Spleen (tissue), 7 donors: ENCODE results near the gene GRB10.

ENCODE experiments used
- POLR2A ChIP-seq, 3 donors: fragments of 450-650 bp; IDR thresholded peaks; one replicate each; pipeline ENCODE4 v1.5.1; 2017; ENCODE audit warnings: antibody characterized with exemption in 3 of 3, mild to moderate bottlenecking in 1 of 3
- TF ChIP-seq, protein P1 (sequence below), 11 experiments: fragments of 200-600 bp in 7 of 11; fragments of 450-650 bp in 4 of 11; sonication (generic) in 4 of 11; IDR thresholded peaks in 8 of 11; conservative IDR thresholded peaks in 3 of 11; 1 replicate in 7 of 11; 2 replicates in 4 of 11; pipeline versions ENCODE4 v1.4.0 to v1.8.0; 2016 to 2021; ENCODE audit warnings: antibody characterized with exemption in 11 of 11, inconsistent platforms in 4 of 11, mild to moderate bottlenecking in 1 of 11
- donor health status: DM: no; HTN: no; CAD: no; lungs with moderate emphysema.
- donor health status: DM: no; HTN: no; CAD: no.
- donor health status: DM: no; HTN: no; CAD: no.

DNA sequence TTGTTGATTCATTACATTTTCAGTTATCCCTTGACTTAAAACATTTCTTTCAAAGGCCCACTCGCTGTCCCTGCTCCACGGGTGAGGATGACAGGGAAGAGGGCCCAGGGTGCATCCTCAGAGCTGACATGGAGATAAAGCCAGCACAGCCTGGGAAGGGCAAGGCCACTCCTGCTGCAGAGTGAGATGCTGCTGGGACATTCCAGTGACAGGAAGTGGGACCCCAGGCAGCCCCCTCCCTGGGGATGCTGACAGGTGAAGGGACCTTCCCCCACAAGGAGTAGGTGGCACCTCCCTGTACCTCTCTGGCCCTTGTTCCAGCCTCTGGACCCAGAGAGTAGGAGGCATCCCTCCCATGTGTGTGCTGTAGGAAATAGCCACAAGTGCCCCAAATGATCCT, 119.7 kb downstream of the GRB10 start:
- TF ChIP-seq, protein P1, sequence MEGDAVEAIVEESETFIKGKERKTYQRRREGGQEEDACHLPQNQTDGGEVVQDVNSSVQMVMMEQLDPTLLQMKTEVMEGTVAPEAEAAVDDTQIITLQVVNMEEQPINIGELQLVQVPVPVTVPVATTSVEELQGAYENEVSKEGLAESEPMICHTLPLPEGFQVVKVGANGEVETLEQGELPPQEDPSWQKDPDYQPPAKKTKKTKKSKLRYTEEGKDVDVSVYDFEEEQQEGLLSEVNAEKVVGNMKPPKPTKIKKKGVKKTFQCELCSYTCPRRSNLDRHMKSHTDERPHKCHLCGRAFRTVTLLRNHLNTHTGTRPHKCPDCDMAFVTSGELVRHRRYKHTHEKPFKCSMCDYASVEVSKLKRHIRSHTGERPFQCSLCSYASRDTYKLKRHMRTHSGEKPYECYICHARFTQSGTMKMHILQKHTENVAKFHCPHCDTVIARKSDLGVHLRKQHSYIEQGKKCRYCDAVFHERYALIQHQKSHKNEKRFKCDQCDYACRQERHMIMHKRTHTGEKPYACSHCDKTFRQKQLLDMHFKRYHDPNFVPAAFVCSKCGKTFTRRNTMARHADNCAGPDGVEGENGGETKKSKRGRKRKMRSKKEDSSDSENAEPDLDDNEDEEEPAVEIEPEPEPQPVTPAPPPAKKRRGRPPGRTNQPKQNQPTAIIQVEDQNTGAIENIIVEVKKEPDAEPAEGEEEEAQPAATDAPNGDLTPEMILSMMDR (IDR thresholded peaks at IDR 0.05 in 8 of 11, conservative IDR thresholded peaks at IDR 0.05 in 3 of 11), result no peak
- TF ChIP-seq POLR2A (IDR thresholded peaks at IDR 0.05), result no peak
